Measurements from ENCODE around the gene SEPTIN8. TPM values are rescaled to one million over a fixed set of nuclear protein-coding genes. Genes with fewer than 3 reads are reported as not detected.

Gene SEPTIN8
- total RNA-seq, 1 experiment from 2014 or later, result 48.5 TPM

- Mint-ChIP-seq H3K36me3 (ENCODE audit: insufficient read depth, unreplicated experiment) (peaks cover 5% of the 10 kb centered on the region), H3K27me3 (ENCODE audit: unreplicated experiment) (no peaks in the 10 kb centered on the region), H3K27ac (ENCODE audit: unreplicated experiment) (no peak overlapping the region), H3K9me3 (ENCODE audit: low read depth, unreplicated experiment) (no peaks in the 10 kb centered on the region), H3K4me1 (ENCODE audit: low read depth, unreplicated experiment) (no peaks in the 10 kb centered on the region), H3K4me3 (ENCODE audit: low read depth, unreplicated experiment) (no peak overlapping the region)
- DNase-seq, result no peak
- CTCF ChIA-PET, result interaction anchor here (0.6 kb wide), 1 partner anchor 36 kb away, joined by 3 read pairs; no protein-coding TSS in a partner anchor
- TF ChIP-seq CTCF (IDR thresholded peaks at IDR 0.05; ENCODE audit: unreplicated experiment), result no peak
- intact Hi-C loops (cut with micrococcal nuclease; ENCODE audit: unreplicated experiment), result no loop called here
- no TSS peak for BruUV-seq (replicated peaks)
Observed at GRCh38 chr5:132766020-132766805, 10.8 kb downstream of the SEPTIN8 start.

GRCh38 chr5:132765311-132766019, 11.6 kb downstream of the SEPTIN8 start:
- no peak for TF ChIP-seq CTCF (IDR thresholded peaks at IDR 0.05; ENCODE audit: unreplicated experiment)
- BruUV-seq (replicated peaks), result no TSS peak
- no peaks in the 10 kb centered on the region for H3K9me3 Mint-ChIP-seq (ENCODE audit: low read depth, unreplicated experiment)
- no peak for DNase-seq
- CTCF ChIA-PET, result interaction anchor here (0.6 to 1.4 kb wide), 2 partner anchors 9 to 36 kb away, joined by 3 read pairs; no protein-coding TSS in a partner anchor
- peaks cover 5% of the 10 kb centered on the region for H3K36me3 Mint-ChIP-seq (ENCODE audit: insufficient read depth, unreplicated experiment)
- intact Hi-C loops (cut with micrococcal nuclease; ENCODE audit: unreplicated experiment), result no loop called here
- no peak overlapping the region for H3K4me3 Mint-ChIP-seq (ENCODE audit: low read depth, unreplicated experiment)
- H3K27me3 Mint-ChIP-seq (ENCODE audit: unreplicated experiment), result no peaks in the 10 kb centered on the region
- H3K4me1 Mint-ChIP-seq (ENCODE audit: low read depth, unreplicated experiment), result no peaks in the 10 kb centered on the region
- H3K27ac Mint-ChIP-seq (ENCODE audit: unreplicated experiment), result no peak overlapping the region

DNA sequence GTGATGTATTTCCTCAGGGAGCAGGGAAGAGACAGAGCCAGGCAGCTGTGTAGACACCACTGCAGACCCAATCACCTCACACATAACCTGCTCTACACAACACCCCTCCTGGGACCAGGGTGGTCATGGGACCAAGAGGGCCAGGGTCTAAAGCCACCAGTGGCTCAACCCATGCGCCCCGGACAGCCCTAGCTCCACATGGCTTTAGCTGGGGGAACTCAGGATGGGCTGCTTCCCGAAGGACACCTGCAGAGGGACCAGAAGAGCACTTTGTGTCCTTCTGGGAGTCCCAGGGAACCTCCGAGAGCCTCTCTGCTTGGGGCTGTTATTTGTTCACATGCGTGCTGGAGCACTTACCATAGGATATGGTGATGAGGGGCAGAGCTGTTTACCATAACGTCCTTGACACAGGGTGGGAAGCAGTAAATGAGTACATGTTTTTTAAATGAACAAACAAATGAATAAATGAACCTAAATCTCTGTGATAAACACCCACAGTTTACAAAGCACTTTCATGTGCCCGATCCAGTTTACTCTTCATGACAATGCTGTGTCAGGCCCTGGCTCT, 12.3 kb downstream of the SEPTIN8 start:
- H3K4me1 Mint-ChIP-seq (ENCODE audit: low read depth, unreplicated experiment), result no peaks in the 10 kb centered on the region
- no peak overlapping the region for H3K4me3 Mint-ChIP-seq (ENCODE audit: low read depth, unreplicated experiment)
- H3K27me3 Mint-ChIP-seq (ENCODE audit: unreplicated experiment), result no peaks in the 10 kb centered on the region
- TF ChIP-seq CTCF (IDR thresholded peaks at IDR 0.05; ENCODE audit: unreplicated experiment), result no peak
- no peaks in the 10 kb centered on the region for H3K9me3 Mint-ChIP-seq (ENCODE audit: low read depth, unreplicated experiment)
- no TSS peak for BruUV-seq (replicated peaks)
- intact Hi-C loops (cut with micrococcal nuclease; ENCODE audit: unreplicated experiment), result no loop called here
- H3K27ac Mint-ChIP-seq (ENCODE audit: unreplicated experiment), result no peak overlapping the region
- CTCF ChIA-PET, result interaction anchor here (0.6 to 1.4 kb wide), 2 partner anchors 8 to 48 kb away, joined by 3 to 5 read pairs; partner anchors contain the start of gene SOWAHA
- peaks cover 5% of the 10 kb centered on the region for H3K36me3 Mint-ChIP-seq (ENCODE audit: insufficient read depth, unreplicated experiment)
- no peak for DNase-seq

DNA sequence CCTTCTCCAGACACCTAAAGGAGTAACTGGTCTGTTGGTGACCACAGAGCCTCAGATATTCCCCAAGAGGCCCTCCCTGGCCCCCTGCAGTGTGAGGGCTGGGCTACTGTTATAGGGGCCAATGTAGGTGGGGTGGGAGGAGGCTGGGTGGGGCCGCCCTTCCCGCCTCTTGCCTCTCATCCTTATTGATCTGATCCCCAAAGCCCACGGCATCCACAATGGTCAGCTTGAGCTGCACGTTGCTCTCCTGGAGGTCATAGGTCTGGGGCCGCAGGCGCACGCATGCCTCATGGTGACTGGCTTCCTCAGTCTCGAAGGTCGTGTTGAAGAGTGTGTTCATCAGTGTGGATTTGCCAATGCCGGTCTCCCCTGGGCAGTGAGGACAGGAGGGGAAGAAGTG, 13.0 kb downstream of the SEPTIN8 start:
- no TSS peak for BruUV-seq (replicated peaks)
- DNase-seq, result no peak
- intact Hi-C loops (cut with micrococcal nuclease; ENCODE audit: unreplicated experiment), result no loop called here
- Mint-ChIP-seq H3K27me3 (ENCODE audit: unreplicated experiment) (no peaks in the 10 kb centered on the region), H3K4me3 (ENCODE audit: low read depth, unreplicated experiment) (no peak overlapping the region), H3K4me1 (ENCODE audit: low read depth, unreplicated experiment) (no peaks in the 10 kb centered on the region), H3K27ac (ENCODE audit: unreplicated experiment) (no peak overlapping the region), H3K36me3 (ENCODE audit: insufficient read depth, unreplicated experiment) (peaks cover 5% of the 10 kb centered on the region), H3K9me3 (ENCODE audit: low read depth, unreplicated experiment) (no peaks in the 10 kb centered on the region)
- no peak for TF ChIP-seq CTCF (IDR thresholded peaks at IDR 0.05; ENCODE audit: unreplicated experiment)
- CTCF ChIA-PET, result interaction anchor here (0.6 kb wide), 1 partner anchor 49 kb away, joined by 5 read pairs; the partner anchor contains the start of gene SOWAHA

Data from Calu3 (cell line).